ENCODE measurements around the gene ADARB1.

DNA sequence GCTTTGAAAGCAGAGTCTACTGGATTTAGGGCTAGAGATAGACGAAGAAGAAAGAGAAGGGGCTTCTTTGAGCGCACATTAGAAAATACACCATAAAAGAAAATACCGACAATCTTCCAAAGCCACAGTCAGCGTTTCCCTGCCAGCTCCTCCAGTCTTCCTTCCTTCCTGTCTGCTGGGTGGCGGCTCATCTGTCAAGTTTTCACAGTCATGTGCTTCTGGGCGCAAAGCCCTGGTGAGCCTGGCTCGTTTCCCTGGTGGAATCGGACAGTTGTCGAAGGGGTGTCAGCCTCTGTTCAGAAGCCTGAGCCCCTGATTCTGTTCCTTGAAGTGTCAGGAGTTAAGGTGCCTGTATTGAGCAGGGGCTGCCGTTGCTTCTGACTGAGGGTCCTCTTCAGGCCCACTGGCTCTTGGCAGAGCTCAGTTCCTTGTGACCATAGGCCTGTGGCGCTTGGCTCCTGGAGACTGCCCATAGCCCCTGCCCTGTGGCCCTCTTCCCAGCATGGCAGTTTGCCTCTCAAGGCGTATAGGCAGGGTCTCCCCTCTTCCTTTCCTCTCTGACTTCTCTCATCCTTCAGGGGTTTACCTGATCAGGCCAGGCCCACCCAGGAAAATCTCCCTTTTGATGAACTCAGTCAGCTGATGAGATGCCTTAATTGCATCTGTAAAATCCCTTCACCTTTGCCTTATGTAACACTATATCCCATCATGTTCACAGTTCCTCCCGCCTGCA lies 58.6 kb downstream of the ADARB1 start:
- TF ChIP-seq BMI1 (IDR thresholded peaks at IDR 0.05; ENCODE audit: low read length): no peak
- TF ChIP-seq RAD51 (IDR thresholded peaks at IDR 0.05; ENCODE audit: borderline replicate concordance, low read depth): no peak
- TF ChIP-seq EZH2 (IDR thresholded peaks at IDR 0.05; ENCODE audit: borderline replicate concordance, low read depth, low read length): no peak
- TF ChIP-seq, protein P1, sequence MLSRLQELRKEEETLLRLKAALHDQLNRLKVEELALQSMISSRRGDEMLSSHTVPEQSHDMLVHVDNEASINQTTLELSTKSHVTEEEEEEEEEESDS (CRISPR knock-in tag; IDR thresholded peaks at IDR 0.05): no peak
- no peak for TF ChIP-seq JUND (IDR thresholded peaks at IDR 0.05; ENCODE audit: borderline replicate concordance, low read depth, low read length)
- TF ChIP-seq JUND (tag; IDR thresholded peaks at IDR 0.05; ENCODE audit: borderline replicate concordance, low read depth, low read length): no peak
- no peak for TF ChIP-seq ELF1 (tag; IDR thresholded peaks at IDR 0.05)
- TF ChIP-seq, protein P2, sequence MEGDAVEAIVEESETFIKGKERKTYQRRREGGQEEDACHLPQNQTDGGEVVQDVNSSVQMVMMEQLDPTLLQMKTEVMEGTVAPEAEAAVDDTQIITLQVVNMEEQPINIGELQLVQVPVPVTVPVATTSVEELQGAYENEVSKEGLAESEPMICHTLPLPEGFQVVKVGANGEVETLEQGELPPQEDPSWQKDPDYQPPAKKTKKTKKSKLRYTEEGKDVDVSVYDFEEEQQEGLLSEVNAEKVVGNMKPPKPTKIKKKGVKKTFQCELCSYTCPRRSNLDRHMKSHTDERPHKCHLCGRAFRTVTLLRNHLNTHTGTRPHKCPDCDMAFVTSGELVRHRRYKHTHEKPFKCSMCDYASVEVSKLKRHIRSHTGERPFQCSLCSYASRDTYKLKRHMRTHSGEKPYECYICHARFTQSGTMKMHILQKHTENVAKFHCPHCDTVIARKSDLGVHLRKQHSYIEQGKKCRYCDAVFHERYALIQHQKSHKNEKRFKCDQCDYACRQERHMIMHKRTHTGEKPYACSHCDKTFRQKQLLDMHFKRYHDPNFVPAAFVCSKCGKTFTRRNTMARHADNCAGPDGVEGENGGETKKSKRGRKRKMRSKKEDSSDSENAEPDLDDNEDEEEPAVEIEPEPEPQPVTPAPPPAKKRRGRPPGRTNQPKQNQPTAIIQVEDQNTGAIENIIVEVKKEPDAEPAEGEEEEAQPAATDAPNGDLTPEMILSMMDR (IDR thresholded peaks at IDR 0.05 in 2 of 3, conservative IDR thresholded peaks at IDR 0.05 in 1 of 3; ENCODE audit: insufficient read depth in 2 of 3, low read depth in 1 of 3, low read length in 3 of 3): no peak
- TF ChIP-seq, protein P3, sequence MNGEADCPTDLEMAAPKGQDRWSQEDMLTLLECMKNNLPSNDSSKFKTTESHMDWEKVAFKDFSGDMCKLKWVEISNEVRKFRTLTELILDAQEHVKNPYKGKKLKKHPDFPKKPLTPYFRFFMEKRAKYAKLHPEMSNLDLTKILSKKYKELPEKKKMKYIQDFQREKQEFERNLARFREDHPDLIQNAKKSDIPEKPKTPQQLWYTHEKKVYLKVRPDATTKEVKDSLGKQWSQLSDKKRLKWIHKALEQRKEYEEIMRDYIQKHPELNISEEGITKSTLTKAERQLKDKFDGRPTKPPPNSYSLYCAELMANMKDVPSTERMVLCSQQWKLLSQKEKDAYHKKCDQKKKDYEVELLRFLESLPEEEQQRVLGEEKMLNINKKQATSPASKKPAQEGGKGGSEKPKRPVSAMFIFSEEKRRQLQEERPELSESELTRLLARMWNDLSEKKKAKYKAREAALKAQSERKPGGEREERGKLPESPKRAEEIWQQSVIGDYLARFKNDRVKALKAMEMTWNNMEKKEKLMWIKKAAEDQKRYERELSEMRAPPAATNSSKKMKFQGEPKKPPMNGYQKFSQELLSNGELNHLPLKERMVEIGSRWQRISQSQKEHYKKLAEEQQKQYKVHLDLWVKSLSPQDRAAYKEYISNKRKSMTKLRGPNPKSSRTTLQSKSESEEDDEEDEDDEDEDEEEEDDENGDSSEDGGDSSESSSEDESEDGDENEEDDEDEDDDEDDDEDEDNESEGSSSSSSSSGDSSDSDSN (IDR thresholded peaks at IDR 0.05; ENCODE audit: borderline replicate concordance in 1 of 2, low read depth in 2 of 2, low read length in 2 of 2): no peak
- TF ChIP-seq, protein P4, sequence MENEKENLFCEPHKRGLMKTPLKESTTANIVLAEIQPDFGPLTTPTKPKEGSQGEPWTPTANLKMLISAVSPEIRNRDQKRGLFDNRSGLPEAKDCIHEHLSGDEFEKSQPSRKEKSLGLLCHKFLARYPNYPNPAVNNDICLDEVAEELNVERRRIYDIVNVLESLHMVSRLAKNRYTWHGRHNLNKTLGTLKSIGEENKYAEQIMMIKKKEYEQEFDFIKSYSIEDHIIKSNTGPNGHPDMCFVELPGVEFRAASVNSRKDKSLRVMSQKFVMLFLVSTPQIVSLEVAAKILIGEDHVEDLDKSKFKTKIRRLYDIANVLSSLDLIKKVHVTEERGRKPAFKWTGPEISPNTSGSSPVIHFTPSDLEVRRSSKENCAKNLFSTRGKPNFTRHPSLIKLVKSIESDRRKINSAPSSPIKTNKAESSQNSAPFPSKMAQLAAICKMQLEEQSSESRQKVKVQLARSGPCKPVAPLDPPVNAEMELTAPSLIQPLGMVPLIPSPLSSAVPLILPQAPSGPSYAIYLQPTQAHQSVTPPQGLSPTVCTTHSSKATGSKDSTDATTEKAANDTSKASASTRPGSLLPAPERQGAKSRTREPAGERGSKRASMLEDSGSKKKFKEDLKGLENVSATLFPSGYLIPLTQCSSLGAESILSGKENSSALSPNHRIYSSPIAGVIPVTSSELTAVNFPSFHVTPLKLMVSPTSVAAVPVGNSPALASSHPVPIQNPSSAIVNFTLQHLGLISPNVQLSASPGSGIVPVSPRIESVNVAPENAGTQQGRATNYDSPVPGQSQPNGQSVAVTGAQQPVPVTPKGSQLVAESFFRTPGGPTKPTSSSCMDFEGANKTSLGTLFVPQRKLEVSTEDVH (IDR thresholded peaks at IDR 0.05; ENCODE audit: low read depth, partially characterized antibody): no peak

Measured in K562 (cell line).